Right ventricle myocardium superior (tissue), 1 donor: ENCODE data around the gene TTLL11. TPM values are rescaled to one million over a fixed set of nuclear protein-coding genes. Genes with fewer than 3 reads are reported as not detected.
A peak's percentile ranks its signal among the peaks of the same experiment; 100 is the strongest.

Experiments used
- ATAC-seq: fragments of 200-7000 bp; cut with Tn5 transposase; one replicate; pipeline ENCODE4 v1.9.1; 2020; ENCODE audit warnings: mild to moderate bottlenecking; ENCODE audit not compliant: poor library complexity
- DNase-seq: peaks from one replicate; pipeline ENCODE4 v3.0.0-alpha.2; 2020
- intact Hi-C: fragments of 100-400 bp; cut with DNase I; formaldehyde crosslinking; loops from one replicate; pipeline ENCODE4 v1.11.2; 2022
- total RNA-seq: library from RNA; stranded (reverse); fragmentation: NEBNext Ultra II Directional; extraction: Animal tissue kit (Norgen Biotek cat#: 25700); gene quantifications from one replicate; pipeline ENCODE4 v1.2.1, GENCODE V29; 2021
- donor health status: DM: no; HTN: yes; CAD: no; lungs with severe emphysema.

The TTLL11 gene
- total RNA-seq, 1 donor from 2014 or later = 5.0 TPM

DNA sequence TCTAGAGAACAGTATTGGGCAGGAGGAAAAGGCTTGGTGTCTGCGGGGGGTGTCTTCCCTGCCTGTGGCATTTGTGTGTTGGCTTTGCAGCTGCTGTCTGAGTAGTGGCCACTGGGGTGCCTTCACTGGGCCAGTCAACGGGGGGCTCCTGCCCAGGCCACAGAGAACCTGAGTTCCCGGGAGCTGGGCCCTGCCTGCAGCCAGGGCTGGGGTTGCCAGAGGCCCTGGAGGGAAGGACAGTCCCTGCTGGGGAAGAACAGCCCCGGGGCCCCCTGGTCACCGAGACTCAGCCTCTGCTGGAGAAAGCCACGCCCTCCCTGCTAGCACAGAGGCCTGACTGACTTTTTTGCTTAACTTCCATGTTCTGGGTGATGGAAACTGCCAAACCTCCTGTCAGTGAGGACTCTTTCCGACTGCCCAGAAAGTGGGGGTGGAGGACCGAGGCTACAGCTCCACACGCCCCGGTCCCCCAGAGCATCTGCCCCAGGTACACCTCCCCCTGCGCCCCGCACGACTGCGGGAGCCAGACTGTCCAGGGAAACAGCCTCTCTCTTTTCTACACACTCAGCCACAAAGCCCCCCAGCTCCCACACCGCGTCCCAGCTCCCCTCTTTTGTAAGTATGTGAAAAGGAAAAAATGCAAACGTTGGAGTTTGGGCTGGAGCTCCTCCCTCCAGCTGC lies 308.2 kb downstream of the TTLL11 start:
- intact Hi-C loops = no loop called here

DNA sequence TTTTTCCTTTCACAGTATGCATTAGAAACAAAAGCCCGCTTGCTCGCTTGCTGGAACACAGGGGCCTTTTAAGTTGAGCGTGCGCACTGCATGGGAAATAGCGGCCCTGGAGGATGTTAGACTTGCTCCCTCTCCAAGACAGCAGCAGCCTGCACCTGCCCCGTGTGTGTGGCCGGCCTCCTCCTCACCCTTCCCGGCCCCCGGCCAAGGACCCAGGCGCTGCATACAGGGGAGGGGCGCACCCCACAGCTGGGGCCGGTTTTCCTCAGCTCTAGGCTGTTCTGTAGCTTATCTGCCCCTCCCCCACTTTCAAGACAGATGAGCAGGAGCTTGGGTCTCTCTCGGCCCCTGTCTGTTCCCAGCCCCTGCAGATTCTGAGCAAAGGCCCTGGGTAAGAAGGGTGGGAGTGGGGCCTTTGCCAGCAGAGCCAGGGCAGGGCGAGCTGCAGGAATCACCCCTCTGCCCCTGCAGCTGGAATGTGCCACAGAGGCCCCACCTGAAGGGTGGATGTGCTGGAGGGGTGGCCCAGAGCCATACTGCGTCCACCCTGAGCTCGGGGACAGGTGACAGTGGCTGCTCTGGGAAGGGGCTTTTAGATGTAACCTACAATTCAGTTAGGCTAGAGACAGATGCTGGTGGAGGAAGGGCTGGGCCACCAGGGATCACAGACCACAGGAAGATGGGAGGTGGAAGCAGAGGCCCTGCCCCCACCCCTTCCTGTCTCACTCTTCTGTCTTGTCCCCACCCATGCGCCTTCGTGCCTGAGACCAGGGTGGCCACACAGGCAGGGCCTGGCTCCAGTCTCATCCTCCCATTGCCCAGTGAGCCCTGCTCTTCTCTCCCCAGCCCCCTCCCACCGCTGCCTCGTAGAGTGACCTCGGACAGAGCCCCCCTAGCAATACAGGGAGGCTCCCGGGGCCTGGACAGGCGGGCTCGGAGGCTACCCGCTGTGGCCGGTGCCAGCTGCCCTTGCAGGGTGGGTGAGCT lies 309.3 kb downstream of the TTLL11 start:
- ATAC-seq (no peak), DNase-seq (peak; percentile 30)
- intact Hi-C loops = no loop called here

More for the DNA sequence above, 308.2 kb downstream of the TTLL11 start:
- peak; percentile 35 for DNase-seq
- no peak for ATAC-seq

DNA sequence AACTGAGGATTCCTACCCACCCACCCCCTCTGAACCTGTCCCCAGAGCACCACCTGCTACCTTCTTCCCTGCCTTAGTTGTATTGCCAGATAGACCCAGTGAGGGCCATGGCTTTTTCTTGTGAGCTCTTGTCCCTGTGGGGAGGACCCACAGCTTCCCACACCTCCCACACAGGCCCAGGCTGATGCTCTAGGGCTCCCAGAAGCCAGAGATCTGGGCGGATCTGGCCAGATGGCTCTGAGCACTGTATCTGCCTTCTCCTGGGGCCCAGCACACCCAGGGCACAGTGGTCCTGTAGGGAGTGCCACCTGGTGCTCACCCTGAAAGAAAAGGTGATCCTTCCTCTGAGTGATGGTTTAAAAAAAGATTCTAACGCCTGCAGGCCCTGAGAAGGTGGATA lies 310.0 kb downstream of the TTLL11 start:
- ATAC-seq (no peak), DNase-seq (no peak)
- intact Hi-C loops = no loop called here

DNA sequence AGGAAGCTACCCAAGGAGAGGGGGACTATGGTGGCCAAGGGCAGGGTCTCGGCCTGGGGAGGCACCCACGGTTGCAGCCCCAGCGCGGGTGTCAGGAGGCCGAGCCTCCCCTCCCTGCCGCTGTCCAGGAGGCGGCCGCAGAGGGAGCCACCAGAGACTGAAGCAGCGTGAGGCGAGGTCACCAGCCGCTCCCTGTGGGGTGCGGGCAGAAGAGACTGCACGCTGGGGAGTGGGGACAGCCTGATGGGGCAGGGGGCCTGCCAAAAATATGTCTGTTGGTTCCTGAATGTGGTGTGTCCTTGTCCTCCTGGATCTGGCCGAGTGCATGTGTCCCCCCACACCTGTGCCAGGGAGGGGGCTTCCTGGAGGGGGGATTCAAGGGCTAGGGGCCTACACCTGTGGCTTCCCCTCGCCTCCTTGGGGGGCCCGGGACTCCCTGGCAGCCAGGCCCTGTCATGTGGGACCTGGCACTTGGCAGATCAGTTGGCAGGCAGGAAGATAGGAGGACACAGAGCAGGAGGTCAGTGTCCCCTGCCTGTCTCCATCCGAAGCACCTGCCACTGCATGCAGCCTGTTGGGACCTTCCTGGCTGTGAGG lies 310.5 kb downstream of the TTLL11 start:
- ATAC-seq (no peak), DNase-seq (no peak)
- intact Hi-C loops = no loop called here

DNA sequence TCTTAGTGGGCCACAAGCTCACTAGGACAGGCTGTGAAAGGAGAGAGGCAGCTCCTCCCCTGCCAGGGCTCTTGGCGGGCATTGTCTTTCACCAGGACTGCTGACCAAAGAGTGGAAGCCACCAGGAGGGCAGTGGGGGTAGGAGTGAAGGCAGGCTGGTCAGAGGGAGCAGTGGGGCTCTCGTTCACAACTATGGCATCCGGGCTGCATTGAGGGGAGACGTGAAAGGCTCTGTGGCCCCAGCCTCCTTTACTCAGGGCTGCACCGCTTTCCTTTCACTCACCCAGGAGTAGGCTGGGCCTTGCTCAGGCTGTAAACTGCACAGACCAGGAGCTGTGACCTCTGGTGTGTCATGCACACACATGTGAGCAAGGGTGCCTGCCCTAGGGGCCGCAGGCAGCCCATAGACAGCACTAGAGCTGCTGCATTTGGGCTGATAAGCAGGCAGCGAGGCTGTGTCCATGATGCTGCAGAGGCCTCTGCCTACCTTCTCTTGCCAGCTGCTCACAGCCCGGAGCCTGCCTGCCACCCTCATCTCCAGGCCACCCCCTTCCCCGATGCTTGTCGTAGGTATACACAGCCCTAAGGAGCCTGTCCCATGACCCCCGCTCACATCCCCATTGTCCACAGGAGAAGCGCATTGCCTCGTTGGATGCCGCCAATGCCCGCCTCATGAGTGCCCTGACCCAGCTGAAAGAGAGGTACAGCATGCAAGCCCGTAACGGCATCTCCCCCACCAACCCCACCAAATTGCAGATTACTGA lies 311.2 kb downstream of the TTLL11 start:
- no peak for ATAC-seq

DNA sequence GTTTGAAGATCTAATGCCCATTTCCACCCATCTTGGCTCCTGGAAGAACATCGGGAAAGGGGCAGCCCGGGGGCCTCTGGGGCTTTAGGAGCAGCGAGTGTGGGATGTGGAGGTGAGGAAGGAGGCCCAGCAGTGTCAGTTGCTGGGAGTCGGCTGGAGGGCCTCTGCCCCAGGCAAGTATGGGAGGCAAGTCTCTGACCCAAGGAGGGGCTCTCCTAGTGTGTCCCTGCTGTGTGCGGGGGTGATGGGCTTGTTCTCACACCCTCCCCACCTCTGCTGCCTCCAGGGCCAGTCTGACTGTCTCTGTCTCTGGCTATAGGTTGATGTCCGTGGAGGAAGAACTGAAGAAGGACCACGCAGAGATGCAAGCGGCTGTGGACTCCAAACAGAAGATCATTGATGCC lies 312.0 kb downstream of the TTLL11 start:
- DNase-seq = peak; percentile 24
- intact Hi-C loops = no loop called here
- ATAC-seq = no peak

More for the DNA sequence above, 311.2 kb downstream of the TTLL11 start:
- intact Hi-C loops = no loop called here
- DNase-seq = peak; percentile 34

DNA sequence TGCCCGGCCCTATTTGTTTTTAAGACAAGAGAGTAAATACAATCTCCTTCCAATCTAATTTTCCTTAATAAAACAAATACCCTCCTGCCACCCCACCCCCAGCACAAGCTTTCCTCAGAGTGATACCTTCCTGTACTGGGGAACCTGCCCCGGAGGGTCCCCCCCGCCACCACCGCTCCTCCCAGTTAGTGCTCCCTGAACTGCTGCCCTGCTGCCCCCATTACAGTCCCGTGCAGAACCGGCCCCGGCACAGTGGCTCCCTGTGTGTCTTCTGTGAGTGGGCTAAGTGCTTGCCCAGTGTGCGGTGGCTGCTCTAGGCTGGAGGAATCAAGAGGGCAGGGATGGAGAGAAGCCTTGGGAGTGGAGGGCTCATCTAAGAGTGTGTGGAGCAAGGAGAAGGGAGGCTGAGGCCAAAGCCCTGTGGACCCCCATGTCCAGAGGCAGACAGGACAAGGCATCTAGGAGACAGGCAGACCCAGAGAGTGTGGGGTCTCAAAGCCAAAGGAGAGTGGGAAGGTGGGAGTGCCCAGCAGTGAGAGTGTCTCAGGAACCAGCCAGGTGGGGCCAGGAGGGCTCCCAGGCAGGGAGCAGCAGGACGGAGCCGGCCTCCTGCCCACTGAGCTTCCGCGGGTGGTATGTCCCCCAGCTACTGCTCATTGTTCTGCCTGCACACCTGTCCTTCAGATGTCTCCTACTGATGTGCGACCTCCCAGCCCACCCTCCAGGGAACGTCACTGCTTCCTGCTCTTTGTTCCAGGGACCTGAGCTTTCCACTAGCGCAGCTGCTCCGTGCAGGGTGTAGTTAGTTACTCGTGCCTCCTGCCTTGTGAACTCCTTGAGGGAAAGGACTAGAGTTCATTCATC lies 312.7 kb downstream of the TTLL11 start:
- intact Hi-C loops = no loop called here
- ATAC-seq = no peak
- DNase-seq = no peak

DNA sequence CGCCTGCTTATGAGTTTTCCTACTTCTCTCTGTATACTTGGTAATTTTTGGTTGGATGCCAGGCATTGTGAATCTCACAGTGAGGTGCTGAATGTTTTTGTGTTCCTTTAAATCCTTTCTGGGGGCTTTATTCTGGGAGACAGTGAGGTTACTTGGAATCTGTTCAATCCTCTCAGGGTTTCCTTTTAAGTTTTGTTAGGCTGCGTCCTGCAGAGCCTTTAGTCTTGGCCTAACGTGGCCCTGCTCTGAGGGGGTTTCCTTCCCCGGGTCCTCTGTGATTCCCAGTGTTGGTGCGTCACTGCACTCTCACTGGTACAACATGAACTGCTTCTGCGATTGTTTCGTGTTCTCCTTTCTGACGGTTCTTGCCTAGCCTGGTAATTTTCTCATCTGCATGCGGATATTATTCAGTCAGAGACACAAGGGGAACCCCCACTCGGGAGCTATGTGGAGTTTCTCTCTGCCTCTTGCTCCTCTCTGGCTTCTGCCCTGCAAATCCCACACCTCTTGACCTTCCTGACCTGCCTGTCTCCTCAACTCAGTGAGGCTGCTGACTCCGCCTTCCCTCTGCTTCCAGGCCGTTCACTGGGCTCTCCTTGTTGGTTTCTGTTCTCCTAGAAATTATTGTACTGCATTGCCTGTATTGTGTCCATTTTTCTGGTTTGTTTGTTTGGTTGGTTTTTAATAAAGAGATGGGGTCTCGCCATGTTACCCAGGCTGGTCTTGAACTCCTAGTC lies 313.6 kb downstream of the TTLL11 start:
- intact Hi-C loops = no loop called here
- peak; percentile 28 for ATAC-seq
- peak; percentile 36 for DNase-seq

DNA sequence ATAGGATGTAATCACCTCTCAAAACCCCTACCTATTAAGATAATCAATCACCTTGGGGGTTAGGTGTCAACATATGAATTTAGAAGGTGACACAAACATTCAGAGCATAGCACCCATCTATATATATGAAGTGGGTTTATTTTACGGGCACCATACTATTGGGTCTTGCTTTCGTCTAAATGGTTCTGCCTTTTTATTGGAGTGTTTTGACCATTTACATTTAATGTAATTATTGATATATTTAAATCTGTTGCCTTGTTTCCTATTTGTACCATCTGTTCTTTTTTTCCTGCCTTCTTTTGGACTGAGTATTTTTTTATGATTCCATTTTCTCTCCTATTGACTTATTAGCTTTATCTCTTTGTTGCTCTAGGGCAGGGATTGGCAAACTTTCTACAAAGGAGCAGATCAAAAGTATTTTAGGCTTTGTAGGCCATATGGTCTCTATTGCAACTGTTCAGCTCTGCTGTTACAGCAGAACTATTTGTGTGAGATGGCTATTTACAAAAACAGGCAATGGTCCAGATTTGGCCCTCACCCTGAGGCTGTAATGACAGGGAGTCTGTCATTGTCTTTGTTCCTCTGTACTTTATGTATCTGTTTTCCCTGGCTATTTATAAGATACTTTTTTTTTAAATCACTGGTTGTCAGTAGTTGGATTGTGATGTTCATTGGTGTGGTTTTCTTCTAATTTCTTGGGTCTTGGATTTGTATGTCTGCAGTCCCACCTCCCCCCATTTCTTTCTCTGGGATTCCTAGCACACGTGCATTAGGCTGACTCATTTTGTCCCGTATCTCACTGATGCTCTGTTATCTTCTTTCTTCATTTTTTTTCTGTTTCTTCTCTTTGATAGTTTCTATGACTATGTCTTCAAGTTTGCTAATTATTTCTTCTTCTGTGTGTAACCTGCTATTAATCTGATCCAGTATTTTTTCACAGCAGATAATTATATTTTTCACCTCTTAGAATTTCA lies 314.6 kb downstream of the TTLL11 start:
- peak; percentile 63 for ATAC-seq
- intact Hi-C loops = no loop called here
- no peak for DNase-seq

DNA sequence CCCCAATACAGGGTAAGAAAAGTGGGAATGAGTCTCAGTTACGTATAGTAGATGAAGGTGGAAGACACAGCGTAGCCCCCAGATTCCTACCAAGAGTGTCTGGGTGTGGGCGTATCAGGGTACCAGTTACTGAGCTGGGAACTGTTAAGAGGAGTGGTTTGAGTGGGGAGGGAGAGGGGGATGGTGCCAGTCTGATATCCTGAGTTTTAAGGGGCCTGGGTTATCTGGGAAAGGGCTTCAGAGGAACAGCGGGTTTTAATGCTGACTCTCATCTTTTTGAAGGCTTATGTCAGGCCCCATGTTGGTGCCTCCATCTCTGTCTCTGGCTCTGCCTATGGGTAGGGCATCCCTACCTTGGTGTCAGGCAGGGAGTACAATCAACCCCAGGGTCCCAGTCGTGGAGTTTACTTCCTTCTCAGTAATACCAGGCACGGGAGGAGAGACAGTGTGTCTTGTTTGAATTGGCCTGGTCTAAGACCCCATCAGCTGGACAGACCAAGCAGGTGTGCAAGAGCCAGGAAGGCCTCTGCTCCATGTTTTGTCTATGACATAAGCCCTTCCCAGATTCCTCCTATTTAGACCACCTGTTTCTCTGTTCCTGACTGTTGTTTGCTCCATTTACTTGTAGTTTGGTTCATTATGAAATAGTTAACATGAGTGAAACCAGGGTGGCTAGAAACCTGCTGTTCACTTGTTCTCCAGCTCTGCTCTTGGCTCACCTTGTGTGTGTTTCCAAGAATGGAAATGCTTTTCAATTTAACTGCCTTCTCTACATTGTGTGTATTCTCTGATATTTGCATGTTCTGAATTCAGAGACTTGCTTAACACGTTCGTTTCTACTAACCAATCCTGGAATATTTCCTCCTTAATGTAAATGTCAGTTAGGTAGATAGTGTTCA lies 316.1 kb downstream of the TTLL11 start:
- intact Hi-C loops = no loop called here

DNA sequence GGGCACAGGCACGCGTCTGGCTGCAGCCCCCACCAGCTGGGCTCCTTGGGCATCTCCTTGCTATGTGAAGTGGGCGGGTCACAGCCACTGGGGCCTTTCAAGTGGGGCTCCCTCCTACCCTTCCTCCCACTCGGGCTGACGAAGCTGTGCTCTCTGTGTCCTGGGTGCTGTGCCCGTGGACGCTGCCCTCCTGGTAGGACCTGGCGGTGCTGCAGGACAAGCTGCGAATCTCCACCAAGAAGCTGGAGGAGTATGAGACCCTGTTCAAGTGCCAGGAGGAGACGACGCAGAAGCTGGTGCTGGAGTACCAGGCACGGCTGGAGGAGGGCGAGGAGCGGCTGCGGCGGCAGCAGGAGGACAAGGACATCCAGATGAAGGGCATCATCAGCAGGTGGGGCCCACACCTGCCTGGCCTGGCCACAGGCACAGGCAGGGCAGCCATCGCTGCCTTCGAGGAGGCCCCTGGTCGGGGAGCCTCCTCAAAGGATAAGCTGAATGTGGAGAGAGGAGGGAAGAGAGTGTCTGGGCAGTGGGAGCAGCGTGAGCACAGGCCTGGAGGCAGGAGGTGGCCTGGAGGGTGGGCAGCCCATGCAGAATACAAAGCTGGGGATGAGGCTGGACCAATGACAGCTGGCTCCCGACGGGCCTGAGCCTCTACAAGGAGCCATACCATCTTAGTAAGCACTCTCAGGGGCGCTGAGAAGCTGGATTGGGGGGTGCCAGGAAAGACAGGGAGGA lies 316.9 kb downstream of the TTLL11 start:
- DNase-seq = peak; percentile 38
- no peak for ATAC-seq
- intact Hi-C loops = no loop called here

More for the DNA sequence above, 316.1 kb downstream of the TTLL11 start:
- no peak for DNase-seq
- no peak for ATAC-seq

DNA sequence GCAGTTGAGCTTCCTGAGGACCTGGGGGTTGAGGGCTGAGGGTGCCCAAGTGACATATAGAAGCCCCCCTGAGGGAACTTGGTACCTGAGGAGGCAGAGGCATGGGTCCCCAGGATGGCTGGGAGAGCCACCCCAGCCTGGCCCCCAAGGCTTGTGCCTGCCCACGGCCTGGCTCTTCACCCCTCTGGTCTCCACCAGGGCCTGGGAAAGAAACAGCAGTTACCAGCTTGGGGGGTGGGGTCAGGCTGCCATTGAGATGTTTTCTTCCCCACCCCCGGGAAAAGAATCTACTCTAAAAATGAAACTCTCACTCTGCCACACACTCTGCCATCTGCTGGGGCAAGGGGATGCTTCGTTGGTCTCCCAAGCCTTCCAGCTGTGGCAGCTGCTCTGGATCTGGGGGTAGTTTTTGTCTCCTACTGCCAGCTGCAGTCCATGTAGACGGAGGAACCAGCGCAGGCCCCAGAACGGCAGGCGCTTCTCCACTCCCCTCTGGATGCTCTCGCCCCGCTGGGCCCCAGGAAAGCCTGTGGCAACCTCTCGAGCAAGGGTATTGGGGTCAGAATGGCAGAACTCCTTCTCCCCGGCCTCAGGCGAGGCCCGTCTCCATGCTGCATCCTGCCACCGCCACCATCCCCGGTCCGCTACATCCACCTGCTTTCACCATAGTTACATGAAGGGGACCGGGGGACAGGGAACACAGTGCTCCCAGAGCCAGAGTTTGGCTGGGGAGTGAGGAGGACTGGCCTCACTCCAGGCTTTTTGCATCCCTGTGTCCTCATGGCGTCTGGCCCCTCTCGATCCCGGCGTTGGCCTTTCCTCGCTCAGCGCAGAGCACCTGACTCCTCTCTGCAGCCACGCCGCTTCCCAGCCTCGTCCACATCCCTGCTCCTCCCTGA lies 318.1 kb downstream of the TTLL11 start:
- intact Hi-C loops = no loop called here
- ATAC-seq (no peak), DNase-seq (peak; percentile 44)

DNA sequence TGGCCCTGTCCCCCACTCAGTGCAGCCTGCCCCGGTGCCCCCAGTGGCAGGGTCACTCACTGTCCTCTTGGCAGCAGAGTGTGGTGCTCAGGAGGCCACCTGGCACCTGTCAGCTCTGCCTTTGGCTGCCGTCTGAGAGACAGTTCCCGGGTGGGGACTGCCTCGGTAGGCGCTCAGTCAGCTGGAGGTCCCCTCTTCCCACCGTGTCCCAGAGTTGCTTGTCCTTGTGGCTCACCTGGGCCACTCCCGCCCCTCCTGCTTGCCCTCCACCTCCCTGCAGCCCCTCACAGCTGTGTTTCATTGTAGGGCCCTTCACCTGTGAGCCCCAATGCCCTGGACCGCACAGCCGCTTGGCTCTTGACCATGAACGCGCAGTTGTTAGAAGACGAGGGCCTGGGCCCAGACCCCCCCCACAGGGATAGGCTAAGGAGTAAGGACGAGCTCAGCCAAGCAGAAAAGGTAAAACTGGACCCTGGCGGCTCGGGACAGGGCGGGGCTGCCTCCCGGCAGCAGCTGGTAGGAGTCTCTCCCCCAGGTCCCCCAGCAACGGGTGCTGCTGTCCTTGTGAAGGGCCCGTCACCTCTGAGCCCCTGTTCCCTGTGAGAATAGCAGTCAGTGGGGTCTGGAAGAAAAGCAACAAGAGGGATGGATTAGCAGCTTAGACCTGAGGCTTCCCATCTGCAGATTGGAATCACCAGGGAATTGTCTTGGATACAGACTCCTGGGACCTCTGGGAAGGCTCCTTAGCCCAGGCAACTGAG lies 319.0 kb downstream of the TTLL11 start:
- intact Hi-C loops = no loop called here
- ATAC-seq (no peak), DNase-seq (peak; percentile 38)
